K562 (cell line): ENCODE results near the gene LUC7L3. TPM values are rescaled to one million over a fixed set of nuclear protein-coding genes. Genes with fewer than 3 reads are reported as not detected.

Experiments
- CTCFL ChIP-seq: IDR thresholded peaks from 2 replicates; pipeline ENCODE4 v1.6.1; 2011; ENCODE audit warnings: borderline replicate concordance, low read depth, mild to moderate bottlenecking, moderate library complexity, low read length; ENCODE audit not compliant: insufficient read depth, poor library complexity, severe bottlenecking
- HDAC6 ChIP-seq: IDR thresholded peaks from 2 replicates; pipeline ENCODE4 v1.6.1; 2012; ENCODE audit warnings: low read depth, mild to moderate bottlenecking, control low read depth, inconsistent platforms, low read length, moderate library complexity
- HMG20B ChIP-seq: fragments of 250-450 bp; sonication (Bioruptor Pico); IDR thresholded peaks from 2 replicates; pipeline ENCODE4 v1.5.0; 2021; ENCODE audit warnings: mild to moderate bottlenecking
- JUND ChIP-seq, 2 experiments: IDR thresholded peaks; 2 replicates in 1 of 2; 3 replicates in 1 of 2; pipeline ENCODE4 v1.6.1; 2011; ENCODE audit warnings: borderline replicate concordance in 2 of 2, low read depth in 2 of 2, low read length in 2 of 2, improper control_type of control experiment in 1 of 2, missing biosample characterization in 1 of 2, missing genetic modification characterization in 1 of 2, missing genetic modification reagents in 1 of 2
- MNT ChIP-seq, 2 experiments: fragments of 450-650 bp; conservative IDR thresholded peaks; 2 replicates each; pipeline ENCODE4 v1.6.1; 2017; ENCODE audit warnings: mild to moderate bottlenecking in 2 of 2, moderate library complexity in 2 of 2
- NBN ChIP-seq: fragments of 450-650 bp; IDR thresholded peaks from 2 replicates; pipeline ENCODE4 v1.6.1; 2016; ENCODE audit warnings: low read depth, mild to moderate bottlenecking
- NCOR1 ChIP-seq: fragments of 450-650 bp; IDR thresholded peaks from 2 replicates; pipeline ENCODE4 v1.6.1; 2016; ENCODE audit warnings: mild to moderate bottlenecking, moderate library complexity
- NFYB ChIP-seq: IDR thresholded peaks from 2 replicates; pipeline ENCODE4 v1.6.1; 2011; ENCODE audit warnings: mild to moderate bottlenecking, moderate library complexity; ENCODE audit not compliant: insufficient read length; ENCODE audit errors: extremely low read depth
- OTX1 ChIP-seq: fragments of 450-650 bp; formaldehyde crosslinking; IDR thresholded peaks from 2 replicates; pipeline ENCODE4 v1.4.0; 2022; ENCODE audit warnings: mild to moderate bottlenecking
- PHF8 ChIP-seq: fragments of 200-600 bp; sonication (generic); IDR thresholded peaks from 2 replicates; pipeline ENCODE4 v1.6.1; 2012; ENCODE audit warnings: mixed run types, mild to moderate bottlenecking, inconsistent platforms, low read length, moderate library complexity, borderline replicate concordance
- POLR3A ChIP-seq: IDR thresholded peaks from 2 replicates; pipeline ENCODE4 v1.6.1; 2011; ENCODE audit warnings: borderline replicate concordance, mild to moderate bottlenecking, moderate library complexity; ENCODE audit not compliant: insufficient read length, insufficient read depth; ENCODE audit errors: extremely low read depth
- POLR3G ChIP-seq: IDR thresholded peaks from 2 replicates; pipeline ENCODE4 v1.6.1; 2011; ENCODE audit not compliant: insufficient read length, insufficient replicate concordance; ENCODE audit errors: extremely low read depth
- SMARCE1 ChIP-seq: fragments of 450-650 bp; IDR thresholded peaks from 2 replicates; pipeline ENCODE4 v1.7.1; 2016; ENCODE audit warnings: mild to moderate bottlenecking
- SMC3 ChIP-seq: conservative IDR thresholded peaks from 2 replicates; pipeline ENCODE4 v1.6.1; 2011; ENCODE audit warnings: low read depth, low read length, improper control_type of control experiment; ENCODE audit not compliant: insufficient read depth
- TAF1 ChIP-seq: IDR thresholded peaks from 2 replicates; pipeline ENCODE4 v1.6.1; 2011; ENCODE audit warnings: mild to moderate bottlenecking, low read length, moderate library complexity; ENCODE audit not compliant: insufficient read depth, control insufficient read depth, severe bottlenecking; ENCODE audit errors: extremely low read depth
- TEAD1 ChIP-seq, 2 experiments: fragments of 450-650 bp in 1 of 2; sonication (generic) in 1 of 2; formaldehyde crosslinking; IDR thresholded peaks; 2 replicates each; pipeline versions ENCODE4 v1.4.0 to v1.8.0; 2020 to 2022; ENCODE audit warnings: mild to moderate bottlenecking in 2 of 2, missing genetic modification reagents in 1 of 2
- ZC3H8 ChIP-seq: fragments of 450-650 bp; IDR thresholded peaks from 2 replicates; pipeline ENCODE4 v1.6.1; 2017
- ZKSCAN3 ChIP-seq: fragments of 250-450 bp; sonication (Bioruptor Pico); IDR thresholded peaks from 2 replicates; pipeline ENCODE4 v1.4.0; 2020
- ZNF224 ChIP-seq: sonication (generic); formaldehyde crosslinking; IDR thresholded peaks from 2 replicates; pipeline ENCODE4 v1.8.0; 2022; ENCODE audit warnings: mild to moderate bottlenecking, missing genetic modification reagents
- ZNF3 ChIP-seq: fragments of 250-450 bp; sonication (Bioruptor Pico); IDR thresholded peaks from 2 replicates; pipeline ENCODE4 v1.5.0; 2021; ENCODE audit warnings: mild to moderate bottlenecking, moderate library complexity
- ZNF347 ChIP-seq: fragments of 450-650 bp; formaldehyde crosslinking; IDR thresholded peaks from 2 replicates; pipeline ENCODE4 v1.4.0; 2020; ENCODE audit warnings: low read depth, mild to moderate bottlenecking, moderate library complexity
- ZNF408 ChIP-seq: fragments of 250-450 bp; sonication (Bioruptor Pico); IDR thresholded peaks from 2 replicates; pipeline ENCODE4 v1.4.0; 2020; ENCODE audit warnings: low read depth, mild to moderate bottlenecking, moderate library complexity
- polyA plus RNA-seq, 8 experiments: library from polyadenylated mRNA; depleted of rRNA in 4 of 8; stranded (reverse) in 5 of 8; unstranded in 3 of 8; fragments of >200 nt; fragmentation: Nextera tagmentation in 2 of 8; fragmentation: Illumina TruSeq in 1 of 8; extraction: Ambion mirVana in 2 of 8; extraction: Trizol in 1 of 8; gene quantifications; 2 replicates each; pipeline versions ENCODE4 v1.2.1 to v1.2.3, GENCODE V29; 2011 to 2014; ENCODE audit warnings: inconsistent platforms in 1 of 8, missing spikeins in 1 of 8
- total RNA-seq, 7 experiments: library from RNA; depleted of rRNA in 6 of 7; stranded (reverse); fragments of >200 nt in 6 of 7; fragmentation: Illumina TruSeq in 2 of 7; extraction: Trizol in 2 of 7; gene quantifications; 2 replicates each; pipeline versions ENCODE4 v1.2.1 to v1.2.3, GENCODE V29; 2011 to 2021; ENCODE audit warnings: low replicate concordance in 1 of 7
- TF ChIP-seq, protein P1 (sequence below): fragments of 250-450 bp; sonication (Bioruptor Pico); IDR thresholded peaks from 2 replicates; pipeline ENCODE4 v1.8.0; 2021; ENCODE audit warnings: mild to moderate bottlenecking, moderate library complexity

Gene LUC7L3
- total and polyA plus RNA-seq, 9 of the 15 experiments (the other 6 are each of a cell fraction or from before 2014, with no cell fraction given), result 80.8 to 284 (median 127) TPM

DNA sequence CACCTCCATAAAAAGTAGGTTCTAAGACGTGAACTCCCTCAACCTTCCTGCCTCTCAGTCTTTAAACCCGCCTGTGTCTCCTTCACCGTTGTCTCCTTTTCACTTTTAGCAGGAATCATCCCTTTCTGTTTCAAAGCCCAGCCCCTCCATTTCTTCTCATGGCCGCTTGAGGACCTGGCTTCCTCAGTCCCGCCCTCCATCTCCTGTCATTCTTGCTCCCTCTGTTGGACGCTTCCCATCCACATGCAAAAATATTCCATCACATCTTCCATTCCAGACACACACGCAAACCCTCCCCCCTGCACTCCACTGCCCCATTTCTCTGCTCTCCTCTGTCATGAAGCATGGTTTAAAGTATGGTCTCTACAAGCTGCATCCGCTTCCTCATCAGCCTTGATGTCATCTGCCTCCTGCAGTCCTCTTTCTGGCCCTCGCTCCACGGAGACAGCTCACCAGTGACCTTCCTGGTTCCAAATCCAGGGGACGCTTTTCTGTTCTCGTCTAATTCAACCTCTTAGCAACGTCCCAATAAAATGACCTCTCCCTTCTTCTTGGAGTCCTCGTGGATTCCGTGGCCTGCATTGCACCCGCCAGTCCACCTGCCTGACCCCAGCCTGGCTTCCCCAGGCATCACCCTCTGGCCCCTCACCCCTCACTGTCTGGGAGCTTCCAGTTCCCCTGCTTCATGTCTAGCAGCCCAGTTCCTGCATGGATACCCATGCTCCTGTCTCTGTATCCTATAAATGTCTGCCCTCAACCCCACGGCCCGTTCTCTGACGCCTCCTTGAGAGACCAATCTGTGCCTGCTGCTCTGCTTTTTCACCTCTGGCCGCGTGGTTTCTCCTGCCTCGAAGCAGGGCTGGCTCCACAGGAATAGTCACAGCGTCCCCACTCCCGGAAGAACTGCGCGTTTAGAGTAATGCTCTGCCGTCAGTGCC, 37.9 kb upstream of the LUC7L3 start (continued):
- TF ChIP-seq, protein P1, sequence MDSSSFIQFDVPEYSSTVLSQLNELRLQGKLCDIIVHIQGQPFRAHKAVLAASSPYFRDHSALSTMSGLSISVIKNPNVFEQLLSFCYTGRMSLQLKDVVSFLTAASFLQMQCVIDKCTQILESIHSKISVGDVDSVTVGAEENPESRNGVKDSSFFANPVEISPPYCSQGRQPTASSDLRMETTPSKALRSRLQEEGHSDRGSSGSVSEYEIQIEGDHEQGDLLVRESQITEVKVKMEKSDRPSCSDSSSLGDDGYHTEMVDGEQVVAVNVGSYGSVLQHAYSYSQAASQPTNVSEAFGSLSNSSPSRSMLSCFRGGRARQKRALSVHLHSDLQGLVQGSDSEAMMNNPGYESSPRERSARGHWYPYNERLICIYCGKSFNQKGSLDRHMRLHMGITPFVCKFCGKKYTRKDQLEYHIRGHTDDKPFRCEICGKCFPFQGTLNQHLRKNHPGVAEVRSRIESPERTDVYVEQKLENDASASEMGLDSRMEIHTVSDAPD (CRISPR knock-in tag), result no peak
- TF ChIP-seq HDAC6, result no peak
- TF ChIP-seq NFYB, result no peak
- TF ChIP-seq ZNF347, result no peak
- no peak for TF ChIP-seq NCOR1
- TF ChIP-seq SMC3, result peak; percentile 85
- no peak for TF ChIP-seq ZKSCAN3 (CRISPR knock-in tag)
- no peak for TF ChIP-seq ZC3H8
- TF ChIP-seq CTCFL, result peak; percentile 25
- no peak for TF ChIP-seq ZNF224 (CRISPR knock-in tag)
- TF ChIP-seq TEAD1 (CRISPR knock-in tag; IDR thresholded peaks at IDR 0.05), result no peak
- no peak for TF ChIP-seq HMG20B (CRISPR knock-in tag)
- TF ChIP-seq POLR3A, result no peak
- no peak; the same call in 1 of the 2 replicates for TF ChIP-seq NBN
- no peak for TF ChIP-seq ZNF3 (CRISPR knock-in tag)
- TF ChIP-seq PHF8, result no peak
- TF ChIP-seq ZNF408, result no peak
- no peak for TF ChIP-seq TAF1
- no peak for TF ChIP-seq OTX1 (CRISPR knock-in tag)
- no peak for TF ChIP-seq MNT (conservative IDR thresholded peaks at IDR 0.05)
- no peak for TF ChIP-seq JUND (IDR thresholded peaks at IDR 0.05; ENCODE audit: borderline replicate concordance, low read depth, low read length)
- 0 out of 3 replicates have a peak, but pooled peaks have one; percentile 4 for TF ChIP-seq JUND (tag; IDR thresholded peaks at IDR 0.05; ENCODE audit: borderline replicate concordance, low read depth, low read length)
- no peak for TF ChIP-seq POLR3G
- TF ChIP-seq SMARCE1, result no peak
